Trophoblast cell (in vitro differentiated cells and primary cell): ENCODE data around the gene ANKRD55.
A peak's percentile ranks its signal among the peaks of the same experiment; 100 is the strongest.

Experiments
- DNase-seq, 2 donors: peaks; one replicate each; pipeline ENCODE4 v3.0.0-alpha.2; 2016
- H2AFZ ChIP-seq: 2 replicates; pipeline ENCODE4 v1.6.1; 2013; ENCODE audit warnings: low read length, moderate library complexity, mild to moderate bottlenecking; ENCODE audit not compliant: insufficient read depth, poor library complexity
- H2AK5ac ChIP-seq: 2 replicates; pipeline ENCODE4 v1.6.1; 2013; ENCODE audit warnings: mild to moderate bottlenecking, low read length
- H2BK120ac ChIP-seq: 2 replicates; pipeline ENCODE4 v1.6.1; 2013; ENCODE audit warnings: low read length, mild to moderate bottlenecking, moderate library complexity; ENCODE audit not compliant: insufficient read depth, poor library complexity
- H2BK12ac ChIP-seq: 2 replicates; pipeline ENCODE4 v1.6.1; 2013; ENCODE audit warnings: mild to moderate bottlenecking, low read length, moderate library complexity
- H2BK5ac ChIP-seq: 2 replicates; pipeline ENCODE4 v1.6.1; 2013; ENCODE audit warnings: low read length, low read depth, moderate library complexity, mild to moderate bottlenecking; ENCODE audit not compliant: poor library complexity
- H3K14ac ChIP-seq: 2 replicates; pipeline ENCODE4 v1.6.1; 2013; ENCODE audit warnings: mild to moderate bottlenecking, low read length
- H3K18ac ChIP-seq: 2 replicates; pipeline ENCODE4 v1.6.1; 2013; ENCODE audit warnings: mild to moderate bottlenecking, low read length
- H3K23ac ChIP-seq: 2 replicates; pipeline ENCODE4 v1.6.1; 2013; ENCODE audit warnings: low read length
- H3K27ac ChIP-seq: 2 replicates; pipeline ENCODE4 v1.5.1; 2013; ENCODE audit warnings: low read depth, mild to moderate bottlenecking, inconsistent platforms, low read length, moderate library complexity
- H3K27me3 ChIP-seq: 2 replicates; pipeline ENCODE4 v1.6.1; 2013; ENCODE audit warnings: inconsistent platforms, mild to moderate bottlenecking, low read length, moderate library complexity; ENCODE audit not compliant: insufficient read depth
- H3K36me3 ChIP-seq, 2 experiments: 1 replicate in 1 of 2; 2 replicates in 1 of 2; pipeline ENCODE4 v1.6.1; 2013; ENCODE audit warnings: low read length in 2 of 2, mild to moderate bottlenecking in 2 of 2, moderate library complexity in 1 of 2; ENCODE audit not compliant: insufficient read depth in 2 of 2, control insufficient read depth in 1 of 2
- H3K4ac ChIP-seq: 2 replicates; pipeline ENCODE4 v1.6.1; 2013; ENCODE audit warnings: low read depth, mild to moderate bottlenecking, low read length, moderate library complexity
- H3K4me1 ChIP-seq, 2 experiments: 1 replicate in 1 of 2; 2 replicates in 1 of 2; pipeline ENCODE4 v1.6.1; 2013; ENCODE audit warnings: low read length in 2 of 2, mild to moderate bottlenecking in 2 of 2, moderate library complexity in 1 of 2; ENCODE audit not compliant: insufficient read depth in 2 of 2, control insufficient read depth in 1 of 2
- H3K4me2 ChIP-seq: 2 replicates; pipeline ENCODE4 v1.6.1; 2013; ENCODE audit warnings: inconsistent platforms, mild to moderate bottlenecking, low read length, moderate library complexity
- H3K4me3 ChIP-seq: 2 replicates; pipeline ENCODE4 v1.5.1; 2013; ENCODE audit warnings: mild to moderate bottlenecking, low read depth, low read length, inconsistent platforms
- H3K79me1 ChIP-seq: one replicate; pipeline ENCODE4 v1.6.1; 2013; ENCODE audit warnings: low read length
- H3K79me2 ChIP-seq: 2 replicates; pipeline ENCODE4 v1.6.1; 2013; ENCODE audit warnings: low read length, mild to moderate bottlenecking; ENCODE audit not compliant: control insufficient read depth, insufficient read depth, poor library complexity
- H3K9ac ChIP-seq: 2 replicates; pipeline ENCODE4 v1.6.1; 2013; ENCODE audit warnings: mild to moderate bottlenecking, low read length
- H3K9me3 ChIP-seq: 2 replicates; pipeline ENCODE4 v1.6.1; 2013; ENCODE audit warnings: low read depth, mild to moderate bottlenecking, control low read depth, inconsistent platforms, low read length; ENCODE audit not compliant: insufficient read depth
- H4K12ac ChIP-seq: 2 replicates; pipeline ENCODE4 v1.6.1; 2013; ENCODE audit warnings: low read depth, mild to moderate bottlenecking, low read length, moderate library complexity
- H4K8ac ChIP-seq: 2 replicates; pipeline ENCODE4 v1.6.1; 2013; ENCODE audit warnings: low read depth, mild to moderate bottlenecking, low read length, moderate library complexity
- H4K91ac ChIP-seq: one replicate; pipeline ENCODE4 v1.6.1; 2013; ENCODE audit warnings: low read depth, mild to moderate bottlenecking, low read length, moderate library complexity
- WGBS: extraction: QIAGEN DNeasy Blood & Tissue Kit; methylation state at CpG from one replicate; pipeline ENCODE4 v1.1.7; 2013; ENCODE audit warnings: missing lambda C conversion rate; ENCODE audit not compliant: insufficient read length, insufficient coverage; ENCODE audit errors: extremely low coverage; 5-methylcytosine and 5-hydroxymethylcytosine counted together

The ANKRD55 gene

GRCh38 chr5:56078278-56079156, 154.6 kb downstream of the ANKRD55 start:
- no peak overlapping the region for H3K14ac ChIP-seq
- no peak overlapping the region for H4K8ac ChIP-seq
- peak in 1 of 2 donors; percentile 46 for DNase-seq
- no peak overlapping the region for H3K18ac ChIP-seq
- H3K4me2 ChIP-seq: no peak overlapping the region
- H3K27me3 ChIP-seq: no peaks in the 10 kb centered on the region
- H2BK5ac ChIP-seq: no peak overlapping the region
- H3K79me2 ChIP-seq: no peaks in the 10 kb centered on the region
- H3K27ac ChIP-seq: no peak overlapping the region
- no peak overlapping the region for H3K4ac ChIP-seq
- H3K36me3 ChIP-seq: no peaks in the 10 kb centered on the region
- no peak overlapping the region for H4K12ac ChIP-seq
- H4K91ac ChIP-seq: no peak overlapping the region
- no peak overlapping the region for H2AK5ac ChIP-seq
- H3K79me1 ChIP-seq: peaks cover 2% of the 10 kb centered on the region
- H2BK120ac ChIP-seq: no peak overlapping the region
- H3K9me3 ChIP-seq: no peaks in the 10 kb centered on the region
- WGBS: no CpG with 5 or more reads among the region's 6 CpGs
- no peak overlapping the region for H3K9ac ChIP-seq
- no peak overlapping the region for H2BK12ac ChIP-seq
- H2AFZ ChIP-seq: no peak overlapping the region
- H3K4me1 ChIP-seq: peaks cover 0 to 2% of the 10 kb centered on the region in 2 experiments
- no peak overlapping the region for H3K23ac ChIP-seq
- no peak overlapping the region for H3K4me3 ChIP-seq

GRCh38 chr5:56077796-56078233, 155.3 kb downstream of the ANKRD55 start:
- no peaks in the 10 kb centered on the region for H3K79me2 ChIP-seq
- H2AFZ ChIP-seq: no peak overlapping the region
- WGBS: no CpG with 5 or more reads among the region's 7 CpGs
- H3K9me3 ChIP-seq: no peaks in the 10 kb centered on the region
- H2BK5ac ChIP-seq: no peak overlapping the region
- H3K4me2 ChIP-seq: no peak overlapping the region
- no peak overlapping the region for H3K27ac ChIP-seq
- no peak overlapping the region for H3K4me3 ChIP-seq
- H4K8ac ChIP-seq: no peak overlapping the region
- no peaks in the 10 kb centered on the region for H3K36me3 ChIP-seq
- no peak overlapping the region for H2AK5ac ChIP-seq
- H3K23ac ChIP-seq: no peak overlapping the region
- DNase-seq: no peak
- H3K79me1 ChIP-seq: peaks cover 2% of the 10 kb centered on the region
- no peak overlapping the region for H2BK120ac ChIP-seq
- no peak overlapping the region for H3K14ac ChIP-seq
- no peak overlapping the region for H2BK12ac ChIP-seq
- no peak overlapping the region for H3K9ac ChIP-seq
- no peaks in the 10 kb centered on the region for H3K27me3 ChIP-seq
- H3K4me1 ChIP-seq: peaks cover 0 to 2% of the 10 kb centered on the region in 2 experiments
- H4K91ac ChIP-seq: no peak overlapping the region
- no peak overlapping the region for H3K4ac ChIP-seq
- H3K18ac ChIP-seq: no peak overlapping the region
- no peak overlapping the region for H4K12ac ChIP-seq

GRCh38 chr5:56076486-56076885, 156.6 kb downstream of the ANKRD55 start:
- no peaks in the 10 kb centered on the region for H3K9me3 ChIP-seq
- no peaks in the 10 kb centered on the region for H3K36me3 ChIP-seq
- no peak overlapping the region for H4K12ac ChIP-seq
- H2BK120ac ChIP-seq: no peak overlapping the region
- no peak overlapping the region for H2BK5ac ChIP-seq
- no peak overlapping the region for H3K9ac ChIP-seq
- no peak overlapping the region for H2AK5ac ChIP-seq
- no peak overlapping the region for H3K23ac ChIP-seq
- H3K18ac ChIP-seq: no peak overlapping the region
- H3K4me3 ChIP-seq: no peak overlapping the region
- no peaks in the 10 kb centered on the region for H3K27me3 ChIP-seq
- H4K91ac ChIP-seq: no peak overlapping the region
- no peak overlapping the region for H2BK12ac ChIP-seq
- peaks cover 0 to 2% of the 10 kb centered on the region in 2 experiments for H3K4me1 ChIP-seq
- no peak overlapping the region for H4K8ac ChIP-seq
- DNase-seq: peak; percentile 81 to 93
- no peak overlapping the region for H3K4ac ChIP-seq
- H2AFZ ChIP-seq: no peak overlapping the region
- no CpG with 5 or more reads among the region's 3 CpGs for WGBS
- H3K4me2 ChIP-seq: no peak overlapping the region
- no peak overlapping the region for H3K14ac ChIP-seq
- no peak overlapping the region for H3K27ac ChIP-seq
- no peaks in the 10 kb centered on the region for H3K79me2 ChIP-seq
- H3K79me1 ChIP-seq: peaks cover 2% of the 10 kb centered on the region

- no peak overlapping the region for H3K4me2 ChIP-seq
- no peak overlapping the region for H4K8ac ChIP-seq
- no peaks in the 10 kb centered on the region for H3K9me3 ChIP-seq
- no peak overlapping the region for H2BK120ac ChIP-seq
- H2AK5ac ChIP-seq: no peak overlapping the region
- no peak overlapping the region for H3K23ac ChIP-seq
- DNase-seq: no peak
- H3K4ac ChIP-seq: no peak overlapping the region
- H3K27me3 ChIP-seq: no peaks in the 10 kb centered on the region
- peaks cover 0 to 2% of the 10 kb centered on the region in 2 experiments for H3K4me1 ChIP-seq
- H3K9ac ChIP-seq: no peak overlapping the region
- no peak overlapping the region for H3K27ac ChIP-seq
- H3K4me3 ChIP-seq: no peak overlapping the region
- peaks cover 2% of the 10 kb centered on the region for H3K79me1 ChIP-seq
- no peak overlapping the region for H3K14ac ChIP-seq
- no peak overlapping the region for H4K91ac ChIP-seq
- H4K12ac ChIP-seq: no peak overlapping the region
- H2AFZ ChIP-seq: no peak overlapping the region
- no peak overlapping the region for H2BK12ac ChIP-seq
- no CpG with 5 or more reads among the region's 2 CpGs for WGBS
- H3K79me2 ChIP-seq: no peaks in the 10 kb centered on the region
- H3K18ac ChIP-seq: no peak overlapping the region
- no peaks in the 10 kb centered on the region for H3K36me3 ChIP-seq
- H2BK5ac ChIP-seq: no peak overlapping the region
Observed at GRCh38 chr5:56075361-56075760, 157.8 kb downstream of the ANKRD55 start.
